H9 (cell line): ENCODE data around the gene ANO10. TPM values are rescaled to one million over a fixed set of nuclear protein-coding genes. Genes with fewer than 3 reads are reported as not detected.

Source experiments
- DNase-seq: peaks from one replicate; pipeline ENCODE4 v3.0.0-alpha.2; 2017
- H2AFZ ChIP-seq: one replicate; pipeline ENCODE4 v1.6.1; 2013; ENCODE audit warnings: mild to moderate bottlenecking, low read length, control low read depth, moderate library complexity
- H2AK5ac ChIP-seq: 2 replicates; pipeline ENCODE4 v1.6.1; 2013; ENCODE audit warnings: low read length, control low read depth, mixed read lengths; ENCODE audit not compliant: insufficient read length
- H2BK120ac ChIP-seq: one replicate; pipeline ENCODE4 v1.6.1; 2013; ENCODE audit warnings: low read depth, mild to moderate bottlenecking, low read length, control low read depth, inconsistent platforms; ENCODE audit not compliant: poor library complexity, severe bottlenecking
- H2BK12ac ChIP-seq: 2 replicates; pipeline ENCODE4 v1.6.1; 2013; ENCODE audit warnings: low read length, control low read depth, mixed read lengths, low read depth; ENCODE audit not compliant: insufficient read length
- H2BK15ac ChIP-seq: 2 replicates; pipeline ENCODE4 v1.6.1; 2013; ENCODE audit warnings: low read depth, low read length, control low read depth
- H2BK20ac ChIP-seq: one replicate; pipeline ENCODE4 v1.6.1; 2013; ENCODE audit warnings: low read depth, mild to moderate bottlenecking, low read length, control low read depth, inconsistent platforms; ENCODE audit not compliant: poor library complexity, severe bottlenecking
- H2BK5ac ChIP-seq: 2 replicates; pipeline ENCODE4 v1.6.1; 2013; ENCODE audit warnings: low read length, control low read depth, mixed read lengths; ENCODE audit not compliant: insufficient read length
- H3K14ac ChIP-seq: 2 replicates; pipeline ENCODE4 v1.6.1; 2013; ENCODE audit warnings: low read length, control low read depth; ENCODE audit not compliant: insufficient read depth
- H3K18ac ChIP-seq: 2 replicates; pipeline ENCODE4 v1.6.1; 2013; ENCODE audit warnings: low read depth, mild to moderate bottlenecking, mixed read lengths, low read length, control low read depth; ENCODE audit not compliant: insufficient read length
- H3K23ac ChIP-seq: 2 replicates; pipeline ENCODE4 v1.6.1; 2013; ENCODE audit warnings: low read length, control low read depth, mixed read lengths, low read depth; ENCODE audit not compliant: insufficient read length
- H3K23me2 ChIP-seq: 2 replicates; pipeline ENCODE4 v1.6.1; 2013; ENCODE audit warnings: low read depth, mild to moderate bottlenecking, mixed read lengths, low read length, control low read depth; ENCODE audit not compliant: insufficient read length, poor library complexity, severe bottlenecking
- H3K27ac ChIP-seq: 2 replicates; pipeline ENCODE4 v1.5.1; 2013; ENCODE audit warnings: low read length, control low read depth, mixed read lengths, low read depth; ENCODE audit not compliant: insufficient read length
- H3K27me3 ChIP-seq: 2 replicates; pipeline ENCODE4 v1.6.1; 2013; ENCODE audit warnings: low read length, control low read depth, inconsistent platforms; ENCODE audit not compliant: insufficient read depth
- H3K4ac ChIP-seq: 2 replicates; pipeline ENCODE4 v1.6.1; 2013; ENCODE audit warnings: low read depth, mild to moderate bottlenecking, control low read depth, inconsistent platforms, low read length, moderate library complexity
- H3K4me1 ChIP-seq: 2 replicates; pipeline ENCODE4 v1.6.1; 2013; ENCODE audit warnings: low read length, control low read depth, inconsistent platforms; ENCODE audit not compliant: insufficient read depth
- H3K4me2 ChIP-seq: 2 replicates; pipeline ENCODE4 v1.6.1; 2013; ENCODE audit warnings: low read length, control low read depth, mixed read lengths; ENCODE audit not compliant: insufficient read length, insufficient read depth
- H3K56ac ChIP-seq: 2 replicates; pipeline ENCODE4 v1.6.1; 2013; ENCODE audit warnings: low read depth, mild to moderate bottlenecking, mixed read lengths, low read length, control low read depth; ENCODE audit not compliant: insufficient read length
- H3K79me1 ChIP-seq: 2 replicates; pipeline ENCODE4 v1.6.1; 2013; ENCODE audit warnings: low read depth, mild to moderate bottlenecking, moderate library complexity, low read length, control low read depth, inconsistent platforms; ENCODE audit not compliant: insufficient read depth, poor library complexity, severe bottlenecking
- H3K79me2 ChIP-seq: 2 replicates; pipeline ENCODE4 v1.6.1; 2013; ENCODE audit warnings: low read length, control low read depth, inconsistent platforms; ENCODE audit not compliant: insufficient read depth
- H3K9ac ChIP-seq: 2 replicates; pipeline ENCODE4 v1.6.1; 2013; ENCODE audit warnings: low read length, control low read depth, mixed read lengths; ENCODE audit not compliant: insufficient read length; ENCODE audit errors: extremely low read depth
- H3K9me3 ChIP-seq: one replicate; pipeline ENCODE4 v1.6.1; 2013; ENCODE audit warnings: low read depth, low read length, inconsistent platforms; ENCODE audit not compliant: control insufficient read depth
- H3T11ph ChIP-seq: one replicate; pipeline ENCODE4 v1.6.1; 2013; ENCODE audit warnings: mild to moderate bottlenecking, low read length, control low read depth, inconsistent platforms
- H4K20me1 ChIP-seq: one replicate; pipeline ENCODE4 v1.6.1; 2013; ENCODE audit not compliant: control insufficient read depth, insufficient read length, insufficient read depth
- H4K5ac ChIP-seq: 2 replicates; pipeline ENCODE4 v1.6.1; 2013; ENCODE audit warnings: low read depth, mild to moderate bottlenecking, mixed read lengths, low read length, control low read depth; ENCODE audit not compliant: insufficient read length
- H4K8ac ChIP-seq: replicated peaks from 2 replicates; pipeline ENCODE4 v1.6.1; 2013; ENCODE audit warnings: low read length, control low read depth, mixed read lengths, low read depth; ENCODE audit not compliant: insufficient read length
- H4K91ac ChIP-seq: 2 replicates; pipeline ENCODE4 v1.6.1; 2013; ENCODE audit warnings: low read depth, mild to moderate bottlenecking, moderate library complexity, mixed read lengths, low read length, control low read depth; ENCODE audit not compliant: insufficient read length
- H3K27ac Mint-ChIP-seq, 3 experiments: 2 replicates in 2 of 3; 3 replicates in 1 of 3; pipeline ENCODE4 v1.8.0; 2020 to 2021; ENCODE audit warnings: mixed read lengths in 3 of 3, mild to moderate bottlenecking in 1 of 3, moderate library complexity in 1 of 3
- H3K27me3 Mint-ChIP-seq: 2 replicates; pipeline ENCODE4 v1.8.0; 2021; ENCODE audit warnings: low read depth, mild to moderate bottlenecking, moderate library complexity, mixed read lengths
- H3K36me3 Mint-ChIP-seq, 3 experiments: 2 replicates in 2 of 3; 3 replicates in 1 of 3; pipeline ENCODE4 v1.8.0; 2020 to 2021; ENCODE audit warnings: low read depth in 3 of 3, mixed read lengths in 3 of 3; ENCODE audit not compliant: insufficient read depth in 1 of 3
- H3K4me1 Mint-ChIP-seq, 2 experiments: 2 replicates each; pipeline ENCODE4 v1.8.0; 2020; ENCODE audit warnings: mixed read lengths in 2 of 2
- H3K4me3 Mint-ChIP-seq, 2 experiments: 2 replicates in 1 of 2; 3 replicates in 1 of 2; pipeline ENCODE4 v1.8.0; 2020 to 2021; ENCODE audit warnings: mild to moderate bottlenecking in 2 of 2, mixed read lengths in 2 of 2, moderate library complexity in 1 of 2
- H3K9me3 Mint-ChIP-seq, 2 experiments: 2 replicates in 1 of 2; 3 replicates in 1 of 2; pipeline ENCODE4 v1.8.0; 2020; ENCODE audit warnings: mild to moderate bottlenecking in 2 of 2, mixed read lengths in 2 of 2, moderate library complexity in 1 of 2
- total RNA-seq: library from RNA; stranded (reverse); gene quantifications from 2 replicates; pipeline ENCODE4 v1.2.1, GENCODE V29; 2021
- TF ChIP-seq, protein P1 (sequence below): fragments of 200-600 bp; sonication (generic); conservative IDR thresholded peaks from 3 replicates; pipeline ENCODE4 v1.8.0; 2021; ENCODE audit warnings: antibody characterized with exemption, mild to moderate bottlenecking

Gene ANO10
- total RNA-seq, 1 experiment from 2014 or later = 38.7 TPM

DNA sequence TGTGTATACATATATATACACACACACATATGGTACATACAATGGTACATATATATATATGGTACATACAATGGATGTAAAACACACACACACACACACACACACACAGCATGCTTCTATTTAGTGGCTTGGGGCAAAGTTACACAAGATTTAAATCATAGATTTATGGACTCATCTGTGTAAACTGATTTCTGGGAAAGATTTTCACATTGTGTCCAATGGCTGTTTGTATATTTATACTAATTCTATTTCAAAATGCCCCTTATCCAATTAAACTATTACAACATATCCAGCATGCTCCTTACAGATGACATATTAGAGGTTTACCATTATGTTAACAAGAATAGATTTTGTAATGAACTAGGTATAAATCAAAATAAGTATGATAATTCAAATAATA, 94.9 kb downstream of the ANO10 start:
- no peak overlapping the region for H3K9ac ChIP-seq
- no peak for DNase-seq
- no peak overlapping the region for H4K91ac ChIP-seq
- Mint-ChIP-seq H3K4me3 (no peak overlapping the region), H3K27me3 (no peaks in the 10 kb centered on the region), H3K36me3 (peaks cover 4 to 20% (median 8%) of the 10 kb centered on the region in 3 experiments; a peak in 6 of 7 replicates), H3K4me1 (no peaks in the 10 kb centered on the region), H3K27ac (no peak overlapping the region), H3K9me3 (peaks cover 5 to 6% of the 10 kb centered on the region in 2 experiments; a peak in 4 of 5 replicates)
- H4K5ac ChIP-seq = no peak overlapping the region
- no peak overlapping the region for H3K18ac ChIP-seq
- H3K79me2 ChIP-seq = no peaks in the 10 kb centered on the region
- H3T11ph ChIP-seq = no peak overlapping the region
- H3K56ac ChIP-seq = no peak overlapping the region
- TF ChIP-seq, protein P1, sequence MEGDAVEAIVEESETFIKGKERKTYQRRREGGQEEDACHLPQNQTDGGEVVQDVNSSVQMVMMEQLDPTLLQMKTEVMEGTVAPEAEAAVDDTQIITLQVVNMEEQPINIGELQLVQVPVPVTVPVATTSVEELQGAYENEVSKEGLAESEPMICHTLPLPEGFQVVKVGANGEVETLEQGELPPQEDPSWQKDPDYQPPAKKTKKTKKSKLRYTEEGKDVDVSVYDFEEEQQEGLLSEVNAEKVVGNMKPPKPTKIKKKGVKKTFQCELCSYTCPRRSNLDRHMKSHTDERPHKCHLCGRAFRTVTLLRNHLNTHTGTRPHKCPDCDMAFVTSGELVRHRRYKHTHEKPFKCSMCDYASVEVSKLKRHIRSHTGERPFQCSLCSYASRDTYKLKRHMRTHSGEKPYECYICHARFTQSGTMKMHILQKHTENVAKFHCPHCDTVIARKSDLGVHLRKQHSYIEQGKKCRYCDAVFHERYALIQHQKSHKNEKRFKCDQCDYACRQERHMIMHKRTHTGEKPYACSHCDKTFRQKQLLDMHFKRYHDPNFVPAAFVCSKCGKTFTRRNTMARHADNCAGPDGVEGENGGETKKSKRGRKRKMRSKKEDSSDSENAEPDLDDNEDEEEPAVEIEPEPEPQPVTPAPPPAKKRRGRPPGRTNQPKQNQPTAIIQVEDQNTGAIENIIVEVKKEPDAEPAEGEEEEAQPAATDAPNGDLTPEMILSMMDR = no peak
- no peaks in the 10 kb centered on the region for H3K79me1 ChIP-seq
- no peaks in the 10 kb centered on the region for H3K4me1 ChIP-seq
- no peaks in the 10 kb centered on the region for H4K20me1 ChIP-seq
- H3K14ac ChIP-seq = no peak overlapping the region
- H4K8ac ChIP-seq = no peak overlapping the region
- no peak overlapping the region for H3K23ac ChIP-seq
- no peak overlapping the region for H2AFZ ChIP-seq
- H3K9me3 ChIP-seq = no peaks in the 10 kb centered on the region
- no peak overlapping the region for H3K4ac ChIP-seq
- no peaks in the 10 kb centered on the region for H3K27me3 ChIP-seq
- H2BK120ac ChIP-seq = no peak overlapping the region
- H2BK5ac ChIP-seq = no peak overlapping the region
- H2AK5ac ChIP-seq = no peak overlapping the region
- no peak overlapping the region for H3K4me2 ChIP-seq
- H3K27ac ChIP-seq = no peak overlapping the region
- H3K23me2 ChIP-seq = no peaks in the 10 kb centered on the region
- H2BK15ac ChIP-seq = no peak overlapping the region
- no peak overlapping the region for H2BK20ac ChIP-seq
- H2BK12ac ChIP-seq = no peak overlapping the region
